ENCODE results near the gene COX14. TPM values are rescaled to one million over a fixed set of nuclear protein-coding genes. Genes with fewer than 3 reads are reported as not detected.
A peak's percentile ranks its signal among the peaks of the same experiment; 100 is the strongest.
"Not testable (repeated sequence)": the region's sequence is repeated elsewhere in the genome, so short reads cannot be mapped to it uniquely, and the experiment has no call there.

COX14 gene
- total RNA-seq, 2 experiments from 2014 or later: 47.5 to 48.3 TPM

GRCh38 chr12:50074936-50075807 lies 36.9 kb upstream of the COX14 start:
- DNase-seq: peak; percentile 88
- Mint-ChIP-seq H3K27me3 (ENCODE audit: low read depth) (no peaks in the 10 kb centered on the region), H3K27ac (no peak overlapping the region), H3K4me3 (no peak overlapping the region), H3K4me1 (ENCODE audit: low read depth) (peaks cover 5% of the 10 kb centered on the region), H3K36me3 (ENCODE audit: low read depth) (no peaks in the 10 kb centered on the region), H3K9me3 (no peaks in the 10 kb centered on the region)
- CTCF ChIA-PET: interaction anchor here (0.6 to 2.6 kb wide), 24 partner anchors 9 to 1019 kb away, joined by 3 to 20 read pairs (median 3); no protein-coding TSS in a partner anchor
- intact Hi-C loops (cut with micrococcal nuclease): loop anchor here (1.0 to 2.0 kb wide), 3 partner anchors 58 to 239 kb away; no protein-coding TSS in a partner anchor

- no peak for DNase-seq
- Mint-ChIP-seq H3K27me3 (ENCODE audit: low read depth) (no peaks in the 10 kb centered on the region), H3K4me1 (ENCODE audit: low read depth) (peaks cover 1% of the 10 kb centered on the region), H3K36me3 (ENCODE audit: low read depth) (no peaks in the 10 kb centered on the region), H3K9me3 (no peaks in the 10 kb centered on the region), H3K27ac (no peak overlapping the region), H3K4me3 (no peak overlapping the region)
- intact Hi-C loops (cut with micrococcal nuclease): loop anchor here (1.0 to 2.0 kb wide), 3 partner anchors 57 to 239 kb away; no protein-coding TSS in a partner anchor
- CTCF ChIA-PET: interaction anchor here (0.9 to 2.5 kb wide), 7 partner anchors 10 to 108 kb away, joined by 3 to 14 read pairs (median 7); partner anchors contain the start of genes COX14 and SMARCD1
Measured at GRCh38 chr12:50075808-50076170, 36.2 kb upstream of the COX14 start.

GRCh38 chr12:50077099-50077498 lies 34.9 kb upstream of the COX14 start:
- no peak overlapping the region for H3K27ac Mint-ChIP-seq
- intact Hi-C loops (cut with micrococcal nuclease): no loop called here

GRCh38 chr12:50078281-50078680 lies 33.8 kb upstream of the COX14 start:
- Mint-ChIP-seq H3K4me1 (ENCODE audit: low read depth) (peaks cover 4% of the 10 kb centered on the region), H3K27ac (no peak overlapping the region), H3K36me3 (ENCODE audit: low read depth) (no peaks in the 10 kb centered on the region), H3K9me3 (no peaks in the 10 kb centered on the region), H3K4me3 (no peak overlapping the region), H3K27me3 (ENCODE audit: low read depth) (no peaks in the 10 kb centered on the region)
- CTCF ChIA-PET: interaction anchor here (2.0 to 2.5 kb wide), 2 partner anchors 33 to 95 kb away, joined by 6 to 12 read pairs; partner anchors contain the start of gene COX14
- intact Hi-C loops (cut with micrococcal nuclease): no loop called here
- no peak for DNase-seq

More at GRCh38 chr12:50077099-50077498, 34.9 kb upstream of the COX14 start:
- no peak overlapping the region for H3K4me3 Mint-ChIP-seq
- no peaks in the 10 kb centered on the region for H3K36me3 Mint-ChIP-seq (ENCODE audit: low read depth)
- CTCF ChIA-PET: interaction anchor here (1.0 to 1.7 kb wide), 8 partner anchors 9 to 110 kb away, joined by 3 to 9 read pairs (median 6); partner anchors contain the start of genes COX14 and SMARCD1
- no peaks in the 10 kb centered on the region for H3K27me3 Mint-ChIP-seq (ENCODE audit: low read depth)
- no peaks in the 10 kb centered on the region for H3K9me3 Mint-ChIP-seq
- no peak for DNase-seq
- peaks cover 4% of the 10 kb centered on the region for H3K4me1 Mint-ChIP-seq (ENCODE audit: low read depth)

- Mint-ChIP-seq H3K36me3 (ENCODE audit: low read depth) (no peaks in the 10 kb centered on the region), H3K27me3 (ENCODE audit: low read depth) (no peaks in the 10 kb centered on the region), H3K27ac (no peak overlapping the region), H3K9me3 (no peaks in the 10 kb centered on the region), H3K4me1 (ENCODE audit: low read depth) (peaks cover 10% of the 10 kb centered on the region), H3K4me3 (no peak overlapping the region)
- CTCF ChIA-PET: interaction anchor here (1.0 to 6.3 kb wide), 4 partner anchors 8 to 52 kb away, joined by 3 to 43 read pairs (median 8); partner anchors contain the start of gene COX14
- no peak for DNase-seq
- intact Hi-C loops (cut with micrococcal nuclease): no loop called here
Measured at GRCh38 chr12:50079771-50080170, 32.3 kb upstream of the COX14 start.

GRCh38 chr12:50081096-50081808 lies 30.8 kb upstream of the COX14 start:
- intact Hi-C loops (cut with micrococcal nuclease): no loop called here
- H3K36me3 Mint-ChIP-seq (ENCODE audit: low read depth): no peaks in the 10 kb centered on the region
- H3K4me1 Mint-ChIP-seq (ENCODE audit: low read depth): peaks cover 16% of the 10 kb centered on the region
- no peaks in the 10 kb centered on the region for H3K27me3 Mint-ChIP-seq (ENCODE audit: low read depth)
- DNase-seq: no peak
- no peak overlapping the region for H3K4me3 Mint-ChIP-seq
- no peaks in the 10 kb centered on the region for H3K9me3 Mint-ChIP-seq
- CTCF ChIA-PET: interaction anchor here (0.7 to 6.3 kb wide), 4 partner anchors 11 to 92 kb away, joined by 3 to 43 read pairs (median 4); no protein-coding TSS in a partner anchor
- H3K27ac Mint-ChIP-seq: no peak overlapping the region

GRCh38 chr12:50082644-50083043 lies 29.4 kb upstream of the COX14 start:
- no peak overlapping the region for H3K4me3 Mint-ChIP-seq
- DNase-seq: peak; percentile 24
- H3K27me3 Mint-ChIP-seq (ENCODE audit: low read depth): no peaks in the 10 kb centered on the region
- intact Hi-C loops (cut with micrococcal nuclease): no loop called here
- no peaks in the 10 kb centered on the region for H3K9me3 Mint-ChIP-seq
- H3K36me3 Mint-ChIP-seq (ENCODE audit: low read depth): no peaks in the 10 kb centered on the region
- CTCF ChIA-PET: interaction anchor here (0.9 to 6.3 kb wide), 4 partner anchors 12 to 85 kb away, joined by 3 to 50 read pairs (median 24); partner anchors contain the start of genes CERS5 and COX14
- no peak overlapping the region for H3K27ac Mint-ChIP-seq
- peaks cover 28% of the 10 kb centered on the region for H3K4me1 Mint-ChIP-seq (ENCODE audit: low read depth)

GRCh38 chr12:50083301-50083700 lies 28.7 kb upstream of the COX14 start:
- no peak for DNase-seq
- CTCF ChIA-PET: interaction anchor here (0.9 to 6.3 kb wide), 4 partner anchors 13 to 84 kb away, joined by 3 to 50 read pairs (median 26); partner anchors contain the start of genes CERS5 and COX14
- no peaks in the 10 kb centered on the region for H3K9me3 Mint-ChIP-seq
- peaks cover under 1% of the 10 kb centered on the region for H3K36me3 Mint-ChIP-seq (ENCODE audit: low read depth)
- intact Hi-C loops (cut with micrococcal nuclease): no loop called here
- peak overlapping the region; percentile 69 for H3K27ac Mint-ChIP-seq
- H3K4me3 Mint-ChIP-seq: peak overlapping the region; percentile 61
- H3K4me1 Mint-ChIP-seq (ENCODE audit: low read depth): peaks cover 34% of the 10 kb centered on the region
- no peaks in the 10 kb centered on the region for H3K27me3 Mint-ChIP-seq (ENCODE audit: low read depth)

- intact Hi-C loops (cut with micrococcal nuclease); H3K27me3 Mint-ChIP-seq (ENCODE audit: low read depth); H3K9me3 Mint-ChIP-seq; H3K36me3 Mint-ChIP-seq (ENCODE audit: low read depth); DNase-seq: not testable (repeated sequence)
- peak overlapping the region; percentile 93 for H3K27ac Mint-ChIP-seq
- peaks cover 42% of the 10 kb centered on the region for H3K4me1 Mint-ChIP-seq (ENCODE audit: low read depth)
- CTCF ChIA-PET: interaction anchor here (0.8 to 6.3 kb wide), 15 partner anchors 8 to 226 kb away, joined by 3 to 50 read pairs (median 5); partner anchors contain the start of genes CERS5, COX14 and RACGAP1
- H3K4me3 Mint-ChIP-seq: peak overlapping the region; percentile 89
Measured at GRCh38 chr12:50084409-50084774, 27.6 kb upstream of the COX14 start.

GRCh38 chr12:50084775-50085614 lies 27.0 kb upstream of the COX14 start, which contains the start of gene SMARCD1:
TSS of gene SMARCD1 (plus strand) at chr12:50085342. CDS start at chr12:50085370, 28 bp downstream.
- CTCF ChIA-PET: interaction anchor here (0.8 to 6.3 kb wide), 17 partner anchors 9 to 226 kb away, joined by 3 to 50 read pairs (median 5); partner anchors contain the start of genes CERS5, COX14 and RACGAP1
- Mint-ChIP-seq H3K27ac (peak within 1 kb of the TSS; percentile 93), H3K4me3 (peak within 1 kb of the TSS; percentile 89), H3K36me3 (ENCODE audit: low read depth) (peaks cover 10% of the 10 kb centered on the region), H3K4me1 (ENCODE audit: low read depth) (peaks cover 42% of the 10 kb centered on the region), H3K9me3 (no peaks in the 10 kb centered on the region), H3K27me3 (ENCODE audit: low read depth) (no peaks in the 10 kb centered on the region)
- peak; percentile 88 for DNase-seq
- intact Hi-C loops (cut with micrococcal nuclease): loop anchor here (1.0 to 5.0 kb wide), 3 partner anchors 26 to 82 kb away; partner anchors contain the start of gene CERS5

GRCh38 chr12:50085615-50086072 lies 26.4 kb upstream of the COX14 start:
- peaks cover 13% of the 10 kb centered on the region for H3K36me3 Mint-ChIP-seq (ENCODE audit: low read depth)
- peak overlapping the region; percentile 81 for H3K27ac Mint-ChIP-seq
- CTCF ChIA-PET: interaction anchor here (0.8 to 6.3 kb wide), 9 partner anchors 9 to 140 kb away, joined by 3 to 50 read pairs (median 8); partner anchors contain the start of gene COX14
- peaks cover 42% of the 10 kb centered on the region for H3K4me1 Mint-ChIP-seq (ENCODE audit: low read depth)
- intact Hi-C loops (cut with micrococcal nuclease): loop anchor here (1.0 to 5.0 kb wide), 3 partner anchors 26 to 82 kb away; partner anchors contain the start of gene CERS5
- no peak for DNase-seq
- no peaks in the 10 kb centered on the region for H3K9me3 Mint-ChIP-seq
- no peaks in the 10 kb centered on the region for H3K27me3 Mint-ChIP-seq (ENCODE audit: low read depth)
- H3K4me3 Mint-ChIP-seq: peak overlapping the region; percentile 89
